CD4-positive, alpha-beta T cell treated with Interleukin-21 for 1 hour (primary cell): ENCODE measurements around the gene KSR1.
A peak's percentile ranks its signal among the peaks of the same experiment; 100 is the strongest.

Experiments
- DNase-seq: peaks from one replicate; pipeline ENCODE4 v3.0.0-alpha.2; 2020

KSR1 gene

DNA sequence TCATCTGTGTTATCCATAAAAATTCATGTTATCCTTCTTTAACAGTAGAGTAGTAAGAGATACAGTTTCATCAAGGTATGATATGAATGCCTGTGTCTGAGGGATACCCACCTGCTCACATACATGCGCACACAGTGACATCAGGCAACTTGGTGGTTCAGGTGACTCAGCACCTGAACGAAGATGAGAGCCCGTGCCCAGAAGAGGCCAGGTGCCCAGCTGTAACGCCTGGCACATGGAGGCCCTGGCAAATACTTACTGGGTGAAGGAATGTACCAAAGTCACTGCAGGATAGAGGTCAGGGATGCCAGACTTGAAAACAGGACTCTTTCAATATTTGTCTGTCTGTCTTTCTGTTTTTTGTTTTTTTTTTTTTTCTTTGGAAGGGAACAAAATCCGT lies 102.1 kb downstream of the KSR1 start:
- DNase-seq = no peak

DNA sequence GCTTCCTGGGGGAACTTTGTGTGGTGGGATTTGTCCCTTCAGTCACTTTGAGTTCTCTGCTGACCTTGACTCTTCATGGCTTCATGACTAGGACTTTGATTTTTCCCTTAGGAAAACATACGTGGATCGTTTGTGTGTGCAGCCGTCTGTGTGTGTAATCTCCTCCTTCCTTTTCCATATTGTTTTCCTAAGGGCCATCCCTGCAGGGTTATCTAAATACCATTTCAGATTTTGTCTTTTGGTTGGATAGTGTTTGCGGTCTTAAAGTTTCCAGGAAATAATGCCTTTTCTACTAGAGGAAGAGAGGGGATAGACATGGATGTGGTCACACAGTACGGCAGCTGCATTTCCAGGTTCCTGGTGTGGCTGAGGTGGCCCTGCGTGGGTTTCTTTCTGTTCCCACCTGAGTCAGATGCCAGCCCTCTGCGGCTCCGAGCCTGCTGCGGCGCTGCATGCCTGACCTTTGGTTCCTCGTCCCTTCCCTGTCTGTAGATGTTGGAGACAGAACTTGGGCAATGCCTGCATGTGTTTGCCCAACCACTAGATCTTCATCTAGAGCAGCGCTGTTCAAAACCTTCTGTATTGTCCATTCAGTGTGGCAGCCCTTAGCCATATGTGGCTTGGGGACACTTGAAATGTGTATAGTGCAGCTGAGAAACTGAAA lies 102.7 kb downstream of the KSR1 start:
- no peak for DNase-seq

DNA sequence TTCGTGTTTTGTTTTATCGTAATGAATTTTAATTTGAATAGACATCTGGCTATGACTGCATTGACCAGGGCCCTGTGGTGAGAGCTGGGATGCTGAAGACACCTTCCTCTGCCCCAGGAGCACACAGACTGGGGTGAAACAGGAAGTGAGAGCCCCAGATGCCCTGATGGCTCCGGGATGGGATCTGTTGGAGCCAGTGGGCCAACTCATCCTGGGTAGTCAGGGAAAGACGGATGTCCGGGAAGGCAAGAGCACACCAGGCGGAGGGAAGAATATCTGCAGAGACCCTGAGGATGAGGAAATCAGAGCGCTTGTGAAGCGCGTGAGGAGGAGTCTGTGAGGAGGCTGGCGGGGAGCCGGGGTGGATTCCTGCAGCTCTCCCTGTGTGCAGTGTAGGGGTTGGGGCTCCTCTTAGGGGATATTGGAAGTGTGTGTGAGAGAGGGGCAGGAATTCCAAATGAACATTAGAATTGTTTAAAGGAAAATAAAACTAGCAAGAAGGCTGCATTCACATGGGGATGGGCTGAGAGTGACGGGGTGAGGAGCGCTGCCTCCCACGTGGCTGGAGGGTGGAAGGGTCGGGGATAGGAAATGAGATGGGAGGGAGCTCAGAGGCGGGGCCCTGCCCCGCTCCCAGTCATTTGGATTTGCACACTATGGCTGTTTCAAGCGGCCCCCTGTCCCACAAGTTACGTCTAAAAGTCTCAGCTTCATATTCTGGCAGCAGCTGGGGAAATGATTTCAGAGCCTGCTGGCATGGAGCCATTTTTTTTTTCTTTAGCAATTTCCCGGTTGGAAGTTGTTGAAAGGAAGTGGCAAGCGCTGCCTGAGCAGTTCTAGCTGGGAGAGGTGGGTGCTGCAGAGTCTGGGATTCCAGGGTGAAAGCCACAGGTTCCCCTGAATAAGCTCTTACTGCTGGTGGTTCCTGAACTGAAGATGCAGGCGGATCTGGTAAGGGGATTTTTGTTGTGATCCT lies 103.5 kb downstream of the KSR1 start:
- no peak for DNase-seq

DNA sequence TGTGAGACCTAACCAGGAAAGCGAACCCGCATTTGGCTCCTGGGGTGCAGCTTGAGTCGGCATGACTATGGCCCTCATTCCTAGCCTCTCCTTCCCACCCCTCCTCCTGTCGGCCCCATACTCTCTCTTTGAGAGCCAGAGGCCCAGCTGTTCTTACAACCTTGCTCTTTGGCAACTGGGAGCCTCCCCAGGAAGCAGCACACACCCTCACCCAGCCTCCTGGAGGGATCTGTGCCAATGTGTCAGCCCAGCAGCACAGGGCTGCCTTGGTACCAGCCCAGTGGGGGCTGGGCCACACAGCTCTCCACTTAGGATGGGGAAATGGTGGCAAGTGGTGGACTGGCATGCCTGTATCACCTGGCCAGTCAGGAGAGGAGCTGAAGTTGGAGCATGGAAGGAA lies 104.4 kb downstream of the KSR1 start:
- DNase-seq = no peak

DNA sequence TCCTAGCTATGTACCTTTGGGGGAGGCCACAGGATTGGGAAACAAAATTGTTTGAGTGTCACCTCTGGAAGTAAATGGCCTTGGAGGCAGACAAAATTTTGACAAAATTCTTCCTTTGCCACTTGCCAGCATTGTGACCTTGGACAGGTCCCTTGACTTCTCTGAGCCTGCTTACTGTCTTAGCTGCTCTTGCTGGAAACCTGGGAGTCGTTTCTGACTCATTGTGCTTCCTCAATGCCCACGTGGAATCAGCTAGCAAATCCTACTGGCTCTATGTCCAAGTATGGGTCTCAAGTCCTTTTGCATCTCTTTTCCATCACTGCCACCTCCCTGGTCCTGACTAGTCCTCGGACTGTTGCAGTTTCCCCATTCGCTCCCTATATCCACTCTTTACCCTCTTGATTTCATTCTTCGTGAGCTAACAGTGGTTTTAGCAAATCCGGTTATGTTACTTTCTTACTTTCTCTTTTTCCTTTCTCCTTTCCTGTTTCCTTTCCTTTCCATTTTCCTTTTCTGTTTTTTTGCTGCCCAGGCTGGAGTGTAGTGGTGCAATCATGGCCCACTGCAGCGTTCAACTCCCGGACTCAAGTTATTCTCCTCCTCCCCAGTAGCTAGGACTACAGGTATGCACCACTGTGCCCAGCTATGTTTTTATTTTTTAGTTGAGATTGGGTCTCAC lies 106.7 kb downstream of the KSR1 start:
- no peak for DNase-seq

DNA sequence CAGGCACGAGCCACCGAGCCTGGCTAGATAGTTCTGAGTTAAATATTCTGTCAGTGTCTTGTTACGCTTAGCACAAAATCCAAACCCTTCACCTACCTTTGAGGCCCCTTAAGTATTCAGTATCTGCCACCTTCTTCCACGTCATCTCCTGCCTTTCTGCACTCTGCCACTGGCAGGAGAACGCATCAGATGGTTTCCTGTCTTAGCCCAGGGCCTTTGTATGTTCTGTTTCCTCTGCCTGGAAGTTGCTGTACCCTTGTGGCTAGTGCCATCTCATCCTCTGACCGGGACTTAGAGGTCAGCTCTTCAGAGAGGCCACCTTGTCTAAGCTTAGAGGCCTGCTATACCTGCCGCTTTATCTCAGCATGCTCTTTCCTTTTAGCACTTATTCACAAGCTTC lies 107.3 kb downstream of the KSR1 start:
- DNase-seq = no peak

DNA sequence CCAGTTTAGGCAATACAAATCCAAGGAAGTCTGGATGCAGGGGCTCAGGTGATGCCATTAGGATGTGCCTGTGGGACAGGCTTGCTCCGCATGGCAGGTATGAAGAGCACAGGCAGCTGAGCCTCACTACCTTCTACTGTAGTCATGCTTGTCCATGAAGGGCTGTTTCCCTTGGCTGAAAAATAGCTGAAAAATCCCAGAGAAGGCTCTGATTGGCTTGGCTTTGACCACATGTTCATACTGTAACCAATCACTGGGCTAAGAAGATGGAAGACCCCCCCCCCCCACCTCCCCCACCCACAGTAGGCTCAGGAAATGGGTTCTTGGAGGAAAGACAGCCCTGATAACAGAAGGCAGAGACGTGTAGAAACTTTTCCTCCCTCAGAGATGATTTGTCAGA lies 108.2 kb downstream of the KSR1 start:
- DNase-seq = no peak

DNA sequence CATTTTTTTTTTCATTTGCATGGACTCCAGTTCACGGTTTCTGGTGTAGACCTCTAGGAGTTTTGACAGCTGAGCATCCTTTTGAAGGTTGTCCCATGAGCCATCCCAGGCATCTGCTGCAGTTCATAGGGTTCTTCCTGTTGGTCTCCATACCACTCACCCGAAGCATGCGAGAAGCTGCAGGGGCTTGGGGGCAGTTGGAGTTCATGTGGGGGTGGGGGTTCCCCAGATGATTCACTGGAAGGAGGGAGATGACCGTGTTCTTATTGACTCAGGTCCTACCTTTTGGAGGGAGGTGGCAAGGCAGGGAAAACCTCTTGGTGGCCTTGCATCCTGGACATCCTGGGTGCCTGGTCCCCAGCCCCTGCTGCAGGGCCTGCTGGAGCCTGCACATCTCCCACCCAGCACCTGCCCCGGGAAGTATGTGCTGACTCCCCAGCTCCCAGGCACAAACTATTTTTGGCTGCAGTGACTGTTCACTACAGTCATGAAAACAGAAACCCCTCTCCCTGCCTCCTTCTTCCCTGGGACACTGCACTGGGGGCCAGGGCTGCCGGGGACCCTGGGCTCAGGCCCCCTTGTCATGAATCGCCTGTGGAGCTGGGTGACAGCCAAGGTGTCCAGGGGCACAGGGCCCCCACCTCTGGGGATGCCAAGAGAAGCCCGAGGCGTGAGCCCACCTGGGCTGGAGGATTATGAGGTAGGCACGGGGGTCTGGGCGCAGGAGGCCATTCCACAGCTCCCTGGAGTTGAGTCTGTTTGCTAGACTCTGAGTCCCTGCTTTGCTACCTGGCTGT lies 109.8 kb downstream of the KSR1 start:
- no peak for DNase-seq

DNA sequence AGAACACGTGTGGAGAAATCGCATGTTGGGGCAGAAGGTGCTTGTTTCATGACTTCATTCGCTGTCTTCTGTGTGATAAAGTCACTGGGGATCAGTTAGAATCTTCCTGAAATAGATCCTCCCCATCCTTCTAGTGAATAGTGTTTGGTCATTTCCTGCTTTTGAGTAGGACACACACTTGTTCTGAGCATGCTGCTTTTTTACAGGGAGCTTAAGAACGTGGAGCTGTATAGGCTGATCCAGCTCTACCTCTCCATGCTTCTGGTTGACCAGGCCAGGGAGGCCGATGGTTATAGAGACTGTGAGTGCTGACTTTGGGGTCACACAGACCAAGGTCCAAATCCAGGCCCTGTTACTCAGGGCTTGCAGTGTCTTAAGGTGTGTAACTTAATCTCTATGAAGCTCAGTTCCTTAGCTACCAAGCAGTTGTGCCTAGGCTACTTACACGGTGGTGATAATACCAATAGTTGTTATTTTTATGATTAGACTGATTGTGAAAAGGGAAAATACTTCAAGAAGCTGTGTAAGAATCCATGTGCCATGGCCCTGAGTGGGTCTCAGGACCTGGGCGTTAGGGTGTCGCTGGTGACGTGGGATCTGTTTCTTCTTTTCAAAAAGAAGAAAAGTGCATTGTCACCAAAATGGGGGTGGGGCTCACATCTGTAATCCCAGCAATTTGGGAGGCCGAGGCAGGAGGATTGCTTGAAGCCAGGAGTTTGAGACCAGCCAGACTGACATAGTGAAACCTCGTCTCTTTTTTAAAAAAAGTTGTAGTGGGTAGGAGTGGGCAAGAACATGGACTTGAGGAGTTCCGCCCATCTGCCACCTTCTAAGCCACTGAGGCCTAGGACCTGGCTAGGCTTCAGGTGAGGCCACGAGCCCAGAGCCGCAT lies 110.7 kb downstream of the KSR1 start:
- no peak for DNase-seq

DNA sequence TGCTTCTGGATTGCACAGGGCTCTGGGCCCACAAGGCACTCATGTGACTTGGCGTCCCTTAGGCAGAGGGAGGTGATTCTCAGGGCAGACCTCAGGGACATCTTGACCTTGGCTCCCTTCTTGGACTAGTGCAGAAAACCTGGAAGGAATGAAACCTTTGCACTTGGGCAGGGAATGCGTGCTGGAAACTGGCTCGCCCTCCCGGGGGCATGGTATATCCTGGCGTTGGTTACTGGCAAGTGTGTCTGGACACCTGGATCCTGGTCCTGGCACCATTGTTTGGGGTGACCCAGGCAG lies 111.3 kb downstream of the KSR1 start:
- no peak for DNase-seq

DNA sequence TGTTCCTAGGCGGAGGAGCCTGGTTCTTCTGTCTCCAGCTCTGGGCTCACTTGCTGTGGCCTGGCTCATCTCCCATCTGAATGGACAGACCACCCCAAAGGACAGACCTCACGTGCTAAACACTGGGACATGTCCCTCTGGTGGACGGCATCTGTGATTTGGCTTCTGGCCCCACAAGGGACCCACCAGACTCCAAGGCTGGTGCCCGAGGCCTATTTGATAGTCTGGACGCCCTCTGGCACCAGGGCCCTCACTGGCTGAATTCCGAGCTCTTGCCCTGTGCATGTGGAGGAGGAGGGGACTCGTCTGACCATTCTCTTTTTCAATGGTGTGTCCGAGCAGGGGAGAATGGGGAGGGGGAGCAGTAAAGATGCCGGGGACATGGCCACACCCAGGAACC lies 112.0 kb downstream of the KSR1 start:
- no peak for DNase-seq

DNA sequence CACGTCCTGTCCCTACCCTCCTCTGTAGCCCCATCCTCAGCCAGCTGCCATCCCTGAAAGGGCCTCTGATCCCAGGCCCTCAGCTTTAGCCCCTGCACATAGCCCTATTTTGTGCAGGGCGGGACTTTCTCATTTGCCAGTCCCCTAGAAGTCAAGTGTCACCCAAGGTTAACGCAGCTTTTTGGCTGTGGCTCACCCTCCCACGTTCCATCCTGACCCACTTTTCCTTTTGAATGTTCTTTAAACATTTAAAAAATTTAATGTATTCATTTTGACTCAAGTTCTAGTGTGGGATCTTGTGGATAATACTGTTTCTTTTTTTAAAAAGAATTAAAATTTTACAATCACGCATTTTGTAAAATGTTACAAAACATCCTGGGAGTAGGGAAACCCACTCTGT lies 112.6 kb downstream of the KSR1 start:
- DNase-seq = no peak

DNA sequence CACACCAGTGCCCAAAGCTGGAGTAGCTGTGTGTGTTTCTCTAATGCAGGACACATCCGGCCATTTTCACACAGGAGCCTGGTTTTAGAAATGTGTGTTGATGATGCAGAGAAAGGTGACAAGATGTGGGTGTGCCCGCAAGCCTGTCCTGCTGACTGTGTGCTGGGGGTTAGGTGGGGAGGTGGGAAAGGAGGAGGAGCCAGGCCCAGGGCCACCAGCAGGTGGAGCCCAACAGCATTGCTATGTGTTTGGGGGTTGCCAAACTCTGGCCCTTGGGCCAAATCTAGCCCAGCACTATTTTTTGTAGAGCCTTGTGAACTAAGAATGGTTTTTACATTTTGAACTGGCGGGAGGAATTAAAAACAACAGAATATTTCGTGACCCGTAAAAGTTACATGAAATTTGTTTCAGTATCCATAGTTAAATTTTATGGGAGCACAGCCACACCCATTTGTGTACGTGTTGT lies 113.0 kb downstream of the KSR1 start:
- peak; percentile 67 for DNase-seq

DNA sequence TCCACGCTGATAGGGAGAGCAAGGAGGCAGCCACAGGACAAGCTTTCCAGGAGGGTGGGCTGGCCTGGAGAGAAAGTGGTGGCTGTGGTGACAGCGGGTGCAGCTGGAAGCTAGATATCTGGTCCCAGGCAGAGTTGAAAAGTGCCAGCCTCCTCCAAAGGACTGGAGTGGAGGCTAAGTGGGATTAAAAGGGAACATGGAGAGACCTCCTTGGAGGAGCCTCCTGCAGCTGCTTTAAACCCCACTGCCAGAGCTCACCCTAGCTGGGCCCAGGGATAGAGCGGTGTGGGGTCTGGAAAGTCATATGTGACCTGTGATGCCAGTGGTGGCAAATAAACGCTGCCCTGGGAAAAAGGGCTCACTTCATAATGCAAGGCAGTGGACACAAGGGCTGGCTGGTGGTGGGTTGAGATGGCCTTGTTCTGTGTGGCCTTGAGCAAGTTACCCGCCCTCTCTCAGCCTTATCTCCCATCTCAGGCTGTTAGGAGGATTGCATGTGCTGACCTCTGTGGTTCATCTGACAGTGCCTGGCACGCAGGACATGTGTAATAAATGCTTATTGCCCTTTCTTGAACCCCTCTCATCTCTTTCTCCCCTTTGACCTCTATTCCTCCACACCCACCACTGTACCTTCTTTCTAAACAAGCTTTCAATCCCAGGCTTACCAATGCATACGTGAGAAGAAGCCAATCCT lies 113.8 kb downstream of the KSR1 start:
- no peak for DNase-seq

DNA sequence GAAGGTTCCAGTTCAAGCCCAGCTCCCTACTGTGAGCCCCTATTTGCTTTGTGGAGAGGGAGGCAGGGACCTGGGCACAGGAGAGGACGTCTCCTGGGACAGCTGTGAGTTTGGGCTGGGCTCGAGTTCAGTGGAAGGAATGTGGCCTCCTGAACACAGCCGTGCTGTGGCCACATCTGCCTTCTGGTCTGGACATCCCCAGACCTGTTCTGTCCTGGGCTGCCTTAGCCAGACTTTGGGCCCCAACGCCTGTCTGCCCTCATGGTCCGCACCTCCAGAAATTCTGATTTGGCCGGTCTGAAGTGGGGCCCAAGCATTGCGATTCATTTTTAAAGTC lies 114.3 kb downstream of the KSR1 start:
- DNase-seq = no peak

DNA sequence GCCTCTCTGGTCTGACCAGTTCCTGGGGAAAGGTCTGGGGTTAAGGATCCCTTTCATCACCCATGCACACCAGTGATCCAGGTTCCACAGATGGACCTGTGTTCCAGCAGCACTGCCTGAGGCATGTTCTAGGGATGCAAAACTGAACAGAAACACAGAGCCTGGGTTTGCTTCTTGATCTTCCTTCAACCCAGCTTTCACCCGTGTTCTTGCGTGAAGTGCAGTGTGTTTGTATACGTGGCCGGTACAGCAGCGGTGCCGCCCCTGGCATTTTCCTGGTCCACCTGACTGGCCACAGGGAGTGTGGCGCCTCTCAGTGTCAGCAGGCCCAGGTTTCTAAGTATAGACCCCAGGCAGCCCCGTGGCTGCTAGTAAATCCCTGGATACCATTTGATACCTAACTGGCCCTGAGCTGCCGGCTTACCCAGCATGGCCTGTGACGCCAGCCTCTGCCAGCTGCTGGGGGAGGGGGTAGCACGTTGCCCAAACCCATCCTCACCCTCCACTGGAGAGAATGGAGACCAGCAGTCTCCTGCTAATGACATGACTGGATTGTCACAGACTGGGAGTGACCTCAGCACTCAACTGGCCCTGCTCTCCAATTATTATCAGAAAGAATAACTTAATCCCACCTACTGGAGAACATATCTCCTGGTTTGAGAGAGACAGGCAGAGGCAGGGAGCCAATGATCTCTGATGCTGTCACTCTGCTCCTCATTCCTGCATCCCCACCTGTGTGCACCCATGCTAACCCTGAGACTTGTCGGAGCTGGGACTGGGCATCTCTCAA lies 115.5 kb downstream of the KSR1 start:
- DNase-seq = no peak

DNA sequence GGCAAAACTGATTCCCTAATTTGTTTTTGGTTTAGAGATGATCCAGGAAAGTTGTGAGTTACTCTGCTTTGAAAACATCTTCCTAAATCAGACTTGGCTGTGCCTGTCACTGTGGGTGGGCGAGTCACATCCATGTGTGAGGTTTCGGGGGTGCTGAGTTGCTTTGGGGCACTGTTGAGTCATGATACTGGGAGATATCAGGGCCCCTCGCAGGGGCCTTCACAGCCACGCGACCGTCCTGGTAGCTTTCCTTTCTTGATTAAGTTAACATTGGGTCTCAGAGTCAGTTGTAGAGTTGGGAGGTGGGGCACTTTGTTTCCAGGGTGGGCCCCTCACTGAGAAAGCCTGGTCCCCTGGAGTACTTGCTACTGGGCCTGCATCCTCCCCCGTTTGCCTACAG lies 116.4 kb downstream of the KSR1 start:
- no peak for DNase-seq

DNA sequence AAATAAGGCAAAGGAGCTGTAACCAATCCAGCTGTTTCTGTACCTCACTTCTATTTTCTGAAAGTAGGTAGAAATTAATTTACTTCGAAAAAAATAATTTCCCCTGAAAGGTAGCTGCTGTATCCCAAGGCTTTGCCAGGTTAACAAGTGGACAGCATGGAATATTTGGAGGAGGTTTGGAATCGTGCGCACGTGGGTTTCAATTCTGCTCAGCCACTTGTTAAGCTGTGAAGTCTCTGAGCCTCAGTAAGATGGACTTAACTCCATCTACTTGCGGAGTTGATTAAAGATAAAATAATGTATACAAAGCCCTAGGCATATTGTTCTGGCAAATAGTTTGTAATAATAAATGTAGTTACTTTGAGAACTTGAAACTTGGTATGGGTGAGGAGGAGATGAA lies 117.3 kb downstream of the KSR1 start:
- no peak for DNase-seq

DNA sequence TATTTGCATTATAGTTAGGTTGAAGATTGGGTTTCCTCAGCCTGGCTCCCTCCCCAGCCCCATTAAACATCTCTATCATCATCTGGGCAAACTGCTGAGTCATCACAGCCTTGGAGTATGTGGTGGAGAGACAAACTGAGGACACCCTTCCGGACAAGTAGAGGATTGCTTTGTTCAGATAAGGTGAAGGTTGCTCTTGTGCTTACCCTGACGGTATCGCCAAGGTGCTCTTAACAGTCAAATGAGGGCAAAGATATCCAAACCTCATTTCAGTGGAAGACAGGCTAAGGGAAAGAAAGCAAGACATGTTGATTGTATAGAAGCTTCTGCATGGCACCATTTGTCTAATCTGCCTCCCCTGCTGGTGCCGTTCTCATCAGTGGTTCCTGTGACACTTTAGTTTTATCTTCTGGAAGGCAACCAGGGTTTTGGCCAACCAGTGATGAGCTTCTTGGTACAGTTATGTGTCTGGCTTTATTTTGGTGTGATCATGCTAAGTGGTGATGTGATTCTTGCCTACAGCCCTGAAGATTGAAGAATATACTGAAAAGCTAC lies 117.8 kb downstream of the KSR1 start:
- no peak for DNase-seq
